ENCODE measurements around the gene AGAP2.

- TF ChIP-seq CTCF (optimal IDR thresholded peaks at IDR 0.05 in 1 of 3, IDR thresholded peaks at IDR 0.05 in 1 of 3, conservative IDR thresholded peaks at IDR 0.05 in 1 of 3; ENCODE audit: extremely low read depth in 1 of 3, insufficient read depth in 2 of 3, low read length in 3 of 3) = no peak
- TF ChIP-seq EZH2 (IDR thresholded peaks at IDR 0.05; ENCODE audit: low read length) = no peak
Measured at GRCh38 chr12:57760347-57760982, 21.9 kb upstream of the AGAP2 start.
